ENCODE results near the gene PDE2A. TPM values are rescaled to one million over a fixed set of nuclear protein-coding genes. Genes with fewer than 3 reads are reported as not detected.

PDE2A gene
- total RNA-seq, 1 donor from 2014 or later, result not detected

DNA sequence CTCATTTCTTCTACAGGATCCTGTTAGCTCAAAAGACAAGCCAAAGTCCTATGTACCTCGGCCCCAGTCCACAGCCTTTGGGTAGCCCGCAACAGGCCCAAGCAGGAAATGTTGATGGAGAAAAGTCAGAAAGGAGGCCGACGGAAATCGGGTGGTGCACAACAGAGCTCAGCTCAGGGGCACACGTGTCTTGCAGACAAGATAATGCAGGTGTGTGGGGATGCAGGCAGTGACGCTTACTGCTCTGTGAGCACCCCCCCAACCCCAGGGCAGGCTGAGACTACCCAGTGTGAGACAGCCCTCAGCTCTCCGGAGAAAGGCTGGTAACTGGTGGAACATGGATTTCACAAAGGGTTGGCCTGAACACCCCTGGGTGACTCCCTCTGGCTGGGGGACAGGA lies 4.3 kb upstream of the PDE2A start:
- DNase-seq (ENCODE audit: extremely low spot score, unreplicated experiment), result no peak
- H3K27ac Mint-ChIP-seq (ENCODE audit: unreplicated experiment), result no peak overlapping the region
- no peaks in the 10 kb centered on the region for H3K9me3 Mint-ChIP-seq (ENCODE audit: unreplicated experiment)
- peaks cover 2% of the 10 kb centered on the region for H3K4me1 Mint-ChIP-seq (ENCODE audit: unreplicated experiment)
- H3K36me3 Mint-ChIP-seq (ENCODE audit: unreplicated experiment), result no peaks in the 10 kb centered on the region
- H3K4me3 Mint-ChIP-seq (ENCODE audit: unreplicated experiment), result no peak overlapping the region
- TF ChIP-seq, protein P1, sequence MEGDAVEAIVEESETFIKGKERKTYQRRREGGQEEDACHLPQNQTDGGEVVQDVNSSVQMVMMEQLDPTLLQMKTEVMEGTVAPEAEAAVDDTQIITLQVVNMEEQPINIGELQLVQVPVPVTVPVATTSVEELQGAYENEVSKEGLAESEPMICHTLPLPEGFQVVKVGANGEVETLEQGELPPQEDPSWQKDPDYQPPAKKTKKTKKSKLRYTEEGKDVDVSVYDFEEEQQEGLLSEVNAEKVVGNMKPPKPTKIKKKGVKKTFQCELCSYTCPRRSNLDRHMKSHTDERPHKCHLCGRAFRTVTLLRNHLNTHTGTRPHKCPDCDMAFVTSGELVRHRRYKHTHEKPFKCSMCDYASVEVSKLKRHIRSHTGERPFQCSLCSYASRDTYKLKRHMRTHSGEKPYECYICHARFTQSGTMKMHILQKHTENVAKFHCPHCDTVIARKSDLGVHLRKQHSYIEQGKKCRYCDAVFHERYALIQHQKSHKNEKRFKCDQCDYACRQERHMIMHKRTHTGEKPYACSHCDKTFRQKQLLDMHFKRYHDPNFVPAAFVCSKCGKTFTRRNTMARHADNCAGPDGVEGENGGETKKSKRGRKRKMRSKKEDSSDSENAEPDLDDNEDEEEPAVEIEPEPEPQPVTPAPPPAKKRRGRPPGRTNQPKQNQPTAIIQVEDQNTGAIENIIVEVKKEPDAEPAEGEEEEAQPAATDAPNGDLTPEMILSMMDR (IDR thresholded peaks at IDR 0.05), result no peak
- peaks cover 60% of the 10 kb centered on the region for H3K27me3 Mint-ChIP-seq (ENCODE audit: unreplicated experiment)

DNA sequence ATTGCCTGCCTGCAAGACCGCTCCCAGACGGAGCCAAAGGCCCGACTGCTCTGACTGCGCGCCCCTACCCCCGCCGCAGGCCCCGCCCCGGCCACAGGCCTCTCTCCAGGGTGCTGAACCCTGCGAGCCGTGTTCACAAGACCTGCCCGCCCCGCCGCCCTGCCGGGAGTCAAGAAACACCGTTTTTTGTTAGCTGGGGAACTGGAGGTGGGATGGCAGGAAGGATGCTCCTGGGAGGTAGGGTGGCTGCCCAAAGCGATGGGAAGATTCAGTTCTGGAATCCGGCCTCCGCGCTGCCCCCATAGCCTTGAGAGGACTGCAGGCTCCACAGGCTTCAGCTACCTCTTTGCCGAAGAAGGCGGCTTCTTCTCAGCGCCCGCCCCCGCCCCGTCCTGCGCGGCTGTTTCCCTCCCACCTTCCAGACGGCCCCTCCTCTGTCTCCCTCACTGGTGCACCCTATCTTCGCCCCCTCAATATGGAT lies 2.7 kb upstream of the PDE2A start:
- Mint-ChIP-seq H3K4me3 (ENCODE audit: unreplicated experiment) (no peak overlapping the region), H3K9me3 (ENCODE audit: unreplicated experiment) (no peaks in the 10 kb centered on the region), H3K4me1 (ENCODE audit: unreplicated experiment) (peaks cover 2% of the 10 kb centered on the region), H3K27ac (ENCODE audit: unreplicated experiment) (no peak overlapping the region), H3K36me3 (ENCODE audit: unreplicated experiment) (no peaks in the 10 kb centered on the region), H3K27me3 (ENCODE audit: unreplicated experiment) (peaks cover 75% of the 10 kb centered on the region)
- TF ChIP-seq, protein P1 (IDR thresholded peaks at IDR 0.05), result no peak
- DNase-seq (ENCODE audit: extremely low spot score, unreplicated experiment), result peak; percentile 87

DNA sequence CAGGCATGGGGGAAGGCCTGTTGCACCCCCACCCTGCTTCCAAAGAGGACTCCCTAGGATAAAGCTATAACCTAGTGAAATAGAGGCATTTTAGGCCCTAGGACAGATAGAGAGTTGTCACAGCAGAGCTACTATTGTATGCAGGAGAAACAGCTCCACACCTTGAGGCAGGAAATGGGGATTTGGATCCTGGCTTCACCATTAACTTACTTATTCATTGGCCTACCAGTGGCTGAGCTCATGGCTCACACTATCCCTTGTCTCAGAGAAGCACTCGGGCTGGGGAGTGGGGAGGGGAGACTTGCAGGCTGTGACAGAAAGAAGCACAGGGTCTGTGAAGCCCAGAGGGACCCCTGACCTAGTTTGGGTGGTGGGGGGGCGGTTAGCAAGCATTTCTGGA lies 999 bp upstream of the PDE2A start:
- H3K27me3 Mint-ChIP-seq (ENCODE audit: unreplicated experiment), result peaks cover 87% of the 10 kb centered on the region
- no peaks in the 10 kb centered on the region for H3K36me3 Mint-ChIP-seq (ENCODE audit: unreplicated experiment)
- H3K9me3 Mint-ChIP-seq (ENCODE audit: unreplicated experiment), result no peaks in the 10 kb centered on the region
- TF ChIP-seq, protein P1 (IDR thresholded peaks at IDR 0.05), result no peak
- no peak overlapping the region for H3K27ac Mint-ChIP-seq (ENCODE audit: unreplicated experiment)
- H3K4me3 Mint-ChIP-seq (ENCODE audit: unreplicated experiment), result no peak overlapping the region
- DNase-seq (ENCODE audit: extremely low spot score, unreplicated experiment), result no peak
- peaks cover 2% of the 10 kb centered on the region for H3K4me1 Mint-ChIP-seq (ENCODE audit: unreplicated experiment)

DNA sequence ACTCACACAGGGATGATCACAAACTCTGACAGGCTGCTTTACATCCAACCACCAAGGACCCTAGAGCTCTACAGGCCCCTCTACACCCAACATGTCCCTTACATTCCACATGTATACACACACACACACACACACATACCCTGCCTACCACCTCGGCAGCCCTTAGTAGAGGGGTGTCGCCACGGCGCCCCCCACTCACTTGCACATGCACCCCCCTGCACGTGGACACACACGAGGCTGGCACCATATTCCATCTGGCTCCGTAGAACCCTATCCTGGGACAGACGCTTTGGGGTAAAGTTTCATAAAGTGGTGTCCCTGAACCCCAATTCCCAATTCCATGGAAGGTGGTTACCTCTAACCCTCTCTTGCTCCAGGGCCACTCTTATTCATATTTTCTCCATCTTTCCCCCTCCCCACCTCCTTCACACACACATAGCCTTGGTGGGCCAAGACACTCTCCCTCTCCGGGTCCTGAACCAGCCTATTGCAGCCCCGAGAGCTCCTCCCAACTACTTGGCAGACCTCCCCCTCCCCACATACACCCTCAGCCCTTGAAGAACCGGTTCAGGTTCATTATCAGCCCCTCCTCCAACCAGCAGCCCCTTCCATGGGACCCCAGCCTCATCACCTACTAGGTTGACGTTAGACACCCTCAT lies 809 bp downstream of the PDE2A start:
- no peak for DNase-seq (ENCODE audit: extremely low spot score, unreplicated experiment)
- Mint-ChIP-seq H3K27me3 (ENCODE audit: unreplicated experiment) (peaks cover 79% of the 10 kb centered on the region), H3K36me3 (ENCODE audit: unreplicated experiment) (no peaks in the 10 kb centered on the region), H3K4me3 (ENCODE audit: unreplicated experiment) (no peak overlapping the region), H3K4me1 (ENCODE audit: unreplicated experiment) (peaks cover 2% of the 10 kb centered on the region), H3K27ac (ENCODE audit: unreplicated experiment) (no peak overlapping the region), H3K9me3 (ENCODE audit: unreplicated experiment) (no peaks in the 10 kb centered on the region)
- TF ChIP-seq, protein P1 (IDR thresholded peaks at IDR 0.05), result no peak

DNA sequence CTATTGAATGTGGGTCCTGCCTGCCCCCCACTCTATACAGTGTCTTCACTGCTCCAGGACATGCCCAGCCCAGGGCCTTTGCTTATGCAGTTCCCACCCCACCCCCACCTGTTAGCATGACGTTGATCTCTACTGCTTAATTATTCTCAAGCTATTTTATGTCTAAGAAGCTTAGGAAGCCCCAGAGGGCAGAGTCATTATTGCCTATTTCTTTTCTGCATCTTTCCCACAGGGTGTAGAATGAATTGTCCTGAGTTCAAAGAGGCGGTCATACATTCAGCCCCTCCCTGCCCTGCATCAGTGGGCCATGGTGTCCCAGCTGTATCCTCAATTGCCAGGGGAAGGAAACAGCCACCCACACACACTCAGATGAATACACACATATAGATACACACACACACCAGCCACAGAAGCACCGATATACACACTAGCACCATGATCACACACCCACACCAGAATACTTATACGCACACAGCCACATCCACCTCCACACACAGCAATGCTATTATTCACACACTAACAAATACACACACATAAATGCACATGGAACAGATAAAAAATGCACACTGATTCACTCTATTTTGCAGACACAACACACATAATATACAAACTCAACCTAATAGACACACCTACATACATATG lies 1.5 kb downstream of the PDE2A start:
- Mint-ChIP-seq H3K36me3 (ENCODE audit: unreplicated experiment) (no peaks in the 10 kb centered on the region), H3K27me3 (ENCODE audit: unreplicated experiment) (peaks cover 73% of the 10 kb centered on the region), H3K4me3 (ENCODE audit: unreplicated experiment) (no peak overlapping the region), H3K9me3 (ENCODE audit: unreplicated experiment) (no peaks in the 10 kb centered on the region), H3K4me1 (ENCODE audit: unreplicated experiment) (peaks cover 2% of the 10 kb centered on the region), H3K27ac (ENCODE audit: unreplicated experiment) (no peak overlapping the region)
- DNase-seq (ENCODE audit: extremely low spot score, unreplicated experiment), result no peak
- TF ChIP-seq, protein P1 (IDR thresholded peaks at IDR 0.05), result no peak
